MM.1S (cell line): ENCODE results near the gene SNAI3.

Experiments
- EZH2 ChIP-seq: fragments of 300-600 bp; sonication (generic); optimal IDR thresholded peaks from 2 replicates; pipeline ENCODE3; 2017; ENCODE audit warnings: low read depth, mild to moderate bottlenecking, antibody characterized with exemption, low read length, mixed read lengths
- EZH2phosphoT487 ChIP-seq: fragments of 300-600 bp; sonication (generic); IDR thresholded peaks from 2 replicates; pipeline ENCODE4 v1.6.1; 2018; ENCODE audit warnings: antibody characterized with exemption, low read length
- TF ChIP-seq, protein P1 (sequence below): fragments of 300-600 bp; sonication (generic); IDR thresholded peaks from 2 replicates; pipeline ENCODE4 v1.5.1; 2016; ENCODE audit warnings: antibody characterized with exemption, low read length, mixed read lengths

- TF ChIP-seq, protein P1, sequence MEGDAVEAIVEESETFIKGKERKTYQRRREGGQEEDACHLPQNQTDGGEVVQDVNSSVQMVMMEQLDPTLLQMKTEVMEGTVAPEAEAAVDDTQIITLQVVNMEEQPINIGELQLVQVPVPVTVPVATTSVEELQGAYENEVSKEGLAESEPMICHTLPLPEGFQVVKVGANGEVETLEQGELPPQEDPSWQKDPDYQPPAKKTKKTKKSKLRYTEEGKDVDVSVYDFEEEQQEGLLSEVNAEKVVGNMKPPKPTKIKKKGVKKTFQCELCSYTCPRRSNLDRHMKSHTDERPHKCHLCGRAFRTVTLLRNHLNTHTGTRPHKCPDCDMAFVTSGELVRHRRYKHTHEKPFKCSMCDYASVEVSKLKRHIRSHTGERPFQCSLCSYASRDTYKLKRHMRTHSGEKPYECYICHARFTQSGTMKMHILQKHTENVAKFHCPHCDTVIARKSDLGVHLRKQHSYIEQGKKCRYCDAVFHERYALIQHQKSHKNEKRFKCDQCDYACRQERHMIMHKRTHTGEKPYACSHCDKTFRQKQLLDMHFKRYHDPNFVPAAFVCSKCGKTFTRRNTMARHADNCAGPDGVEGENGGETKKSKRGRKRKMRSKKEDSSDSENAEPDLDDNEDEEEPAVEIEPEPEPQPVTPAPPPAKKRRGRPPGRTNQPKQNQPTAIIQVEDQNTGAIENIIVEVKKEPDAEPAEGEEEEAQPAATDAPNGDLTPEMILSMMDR: no peak
- TF ChIP-seq EZH2: no peak
- TF ChIP-seq EZH2phosphoT487: no peak
Observed at GRCh38 chr16:88640498-88641247, 45.6 kb downstream of the SNAI3 start.
